Kidney (tissue), 14 donors: ENCODE measurements around the gene FFAR3. TPM values are rescaled to one million over a fixed set of nuclear protein-coding genes. Genes with fewer than 3 reads are reported as not detected.
"Not testable (repeated sequence)": the region's sequence is repeated elsewhere in the genome, so short reads cannot be mapped to it uniquely, and the experiment has no call there.

ENCODE experiments used
- DNase-seq, 5 donors: peaks; one replicate each; pipeline ENCODE4 v3.0.0-alpha.2; 2013 to 2020
- FAIRE-seq: peaks from 2 replicates; lab custom pipeline; 2012; peaks lifted over from hg19 to GRCh38; lab: Jason Lieb, UNC
- H3K27ac ChIP-seq, 2 donors: one replicate each; pipeline ENCODE4 v1.7.0; 2013; ENCODE audit warnings: low read depth in 2 of 2, low read length in 2 of 2, inconsistent platforms in 1 of 2
- H3K27me3 ChIP-seq: one replicate; pipeline ENCODE4 v1.7.1; 2013; ENCODE audit warnings: low read length, inconsistent platforms; ENCODE audit not compliant: control insufficient read depth, insufficient read depth
- H3K36me3 ChIP-seq, 3 donors: one replicate each; pipeline versions ENCODE4 v1.7.0 to v1.7.1; 2013; ENCODE audit warnings: low read length in 3 of 3, control low read depth in 1 of 3, inconsistent platforms in 1 of 3; ENCODE audit not compliant: insufficient read depth in 3 of 3, control insufficient read depth in 2 of 3
- H3K4me1 ChIP-seq, 3 donors: one replicate each; pipeline versions ENCODE4 v1.7.0 to v1.7.1; 2013; ENCODE audit warnings: low read length in 3 of 3, inconsistent platforms in 1 of 3, low read depth in 1 of 3; ENCODE audit not compliant: control insufficient read depth in 2 of 3, insufficient read depth in 2 of 3
- H3K4me3 ChIP-seq, 3 donors: one replicate each; pipeline versions ENCODE4 v1.7.0 to v1.8.1; 2013; ENCODE audit warnings: low read length in 3 of 3, control low read depth in 1 of 3, inconsistent platforms in 1 of 3
- H3K9ac ChIP-seq, 3 donors: one replicate each; pipeline versions ENCODE4 v1.7.0 to v1.7.1; 2013; ENCODE audit warnings: low read length in 3 of 3, control low read depth in 1 of 3, inconsistent platforms in 1 of 3
- H3K9me3 ChIP-seq, 3 donors: one replicate each; pipeline versions ENCODE4 v1.7.0 to v1.7.1; 2013; ENCODE audit warnings: low read length in 3 of 3, control low read depth in 1 of 3, inconsistent platforms in 1 of 3; ENCODE audit not compliant: control insufficient read depth in 2 of 3, insufficient read depth in 1 of 3
- CTCF ChIP-seq: IDR thresholded peaks from 3 replicates; pipeline ENCODE4 v1.5.1; 2012; ENCODE audit warnings: mild to moderate bottlenecking, moderate library complexity, borderline replicate concordance; ENCODE audit not compliant: insufficient read depth; ENCODE audit errors: extremely low read depth
- intact Hi-C: fragments of 100-400 bp; cut with DNase I; formaldehyde crosslinking; loops from one replicate; pipeline ENCODE4 v1.11.1; 2022
- polyA plus RNA-seq: library from polyadenylated mRNA; stranded (reverse); fragments of 350-450 nt; fragmentation: Illumina TruSeq; extraction: RNeasy Lipid Tissue Mini Kit (QIAGEN cat#74804); gene quantifications from one replicate; pipeline ENCODE4 v1.2.3, GENCODE V29; 2014; ENCODE audit warnings: low read depth, low replicate concordance; ENCODE audit not compliant: insufficient read depth
- total RNA-seq: library from RNA; stranded (reverse); fragmentation: NEBNext Ultra II Directional; extraction: Animal tissue kit (Norgen Biotek cat#: 25700); gene quantifications from one replicate; pipeline ENCODE4 v1.2.1, GENCODE V29; 2021
- donor health status: control.
- donor health status: control.
- donor health status: control.
- donor health status: control.
- donor health status: control.
- donor health status: DM: yes; HTN: yes; CAD: no.
- donor health status: Normal renal cell carcinoma (clear cell type).

Gene FFAR3
- total and polyA plus RNA-seq, 2 donors from 2014 or later = not detected

GRCh38 chr19:35400773-35401100, 42.5 kb downstream of the FFAR3 start:
- DNase-seq = no peak
- H3K4me3 ChIP-seq = no peak overlapping the region
- intact Hi-C loops = no loop called here
- no peaks in the 10 kb centered on the region for H3K36me3 ChIP-seq
- no peak overlapping the region for H3K27ac ChIP-seq
- no peaks in the 10 kb centered on the region for H3K4me1 ChIP-seq
- TF ChIP-seq CTCF = no peak
- no peak overlapping the region for H3K9ac ChIP-seq
- H3K9me3 ChIP-seq = no peaks in the 10 kb centered on the region
- H3K27me3 ChIP-seq = no peaks in the 10 kb centered on the region
- no peak for FAIRE-seq

GRCh38 chr19:35401416-35401815, 43.2 kb downstream of the FFAR3 start:
- H3K9ac ChIP-seq, FAIRE-seq, H3K27me3 ChIP-seq, H3K9me3 ChIP-seq, DNase-seq, H3K36me3 ChIP-seq, intact Hi-C loops, H3K27ac ChIP-seq, H3K4me1 ChIP-seq, H3K4me3 ChIP-seq: not testable (repeated sequence)

- intact Hi-C loops = no loop called here
- Histone ChIP-seq H3K9me3 (no peaks in the 10 kb centered on the region), H3K9ac (no peak overlapping the region), H3K27me3 (no peaks in the 10 kb centered on the region), H3K4me1 (no peaks in the 10 kb centered on the region), H3K36me3 (no peaks in the 10 kb centered on the region), H3K4me3 (no peak overlapping the region), H3K27ac (no peak overlapping the region)
- TF ChIP-seq CTCF = no peak
- FAIRE-seq (no peak), DNase-seq (no peak)
Measured at GRCh38 chr19:35403116-35403760, 45.0 kb downstream of the FFAR3 start.

- FAIRE-seq (no peak), DNase-seq (no peak)
- H3K9ac ChIP-seq = no peak overlapping the region
- H3K27me3 ChIP-seq = no peaks in the 10 kb centered on the region
- H3K4me1 ChIP-seq = no peaks in the 10 kb centered on the region
- intact Hi-C loops = no loop called here
- H3K36me3 ChIP-seq = no peaks in the 10 kb centered on the region
- H3K27ac ChIP-seq = no peak overlapping the region
- no peaks in the 10 kb centered on the region for H3K9me3 ChIP-seq
- no peak overlapping the region for H3K4me3 ChIP-seq
- TF ChIP-seq CTCF = no peak
Measured at GRCh38 chr19:35404879-35405622, 46.8 kb downstream of the FFAR3 start.
